Endometrium (tissue), 2 donors: Measurements from ENCODE around the gene CLTCL1.

Experiments used
- FAIRE-seq: peaks from 2 replicates; lab custom pipeline; 2012; peaks lifted over from hg19 to GRCh38; lab: Jason Lieb, UNC
- donor health status: control.
- donor health status: control.

CLTCL1 gene

GRCh38 chr22:19131685-19132015 lies 159.9 kb downstream of the CLTCL1 start:
- FAIRE-seq = no peak

GRCh38 chr22:19130959-19131684 lies 160.4 kb downstream of the CLTCL1 start, which contains the start of gene TSSK2:
Gene TSSK2 (plus strand): TSS chr22:19131308. CDS start chr22:19131400, 92 bp downstream.
- no peak for FAIRE-seq

GRCh38 chr22:19129871-19130270 lies 161.6 kb downstream of the CLTCL1 start:
- FAIRE-seq = no peak
